PC-3 (cell line): ENCODE data around the gene DST.

ENCODE experiments used
- CTCF ChIP-seq: fragments of 300-600 bp; sonication (generic); conservative IDR thresholded peaks from 2 replicates; pipeline ENCODE4 v1.5.1; 2017; ENCODE audit warnings: antibody characterized with exemption, low read depth, mild to moderate bottlenecking, low read length
- EZH2 ChIP-seq: fragments of 300-600 bp; sonication (generic); IDR thresholded peaks from one replicate; pipeline ENCODE4 v1.6.1; 2017; ENCODE audit warnings: antibody characterized with exemption, mild to moderate bottlenecking, low read length; ENCODE audit not compliant: unreplicated experiment
- EZH2phosphoT487 ChIP-seq: fragments of 300-600 bp; sonication (generic); IDR thresholded peaks from 2 replicates; pipeline ENCODE4 v1.6.1; 2018; ENCODE audit warnings: mild to moderate bottlenecking, antibody characterized with exemption, low read length, borderline replicate concordance

DNA sequence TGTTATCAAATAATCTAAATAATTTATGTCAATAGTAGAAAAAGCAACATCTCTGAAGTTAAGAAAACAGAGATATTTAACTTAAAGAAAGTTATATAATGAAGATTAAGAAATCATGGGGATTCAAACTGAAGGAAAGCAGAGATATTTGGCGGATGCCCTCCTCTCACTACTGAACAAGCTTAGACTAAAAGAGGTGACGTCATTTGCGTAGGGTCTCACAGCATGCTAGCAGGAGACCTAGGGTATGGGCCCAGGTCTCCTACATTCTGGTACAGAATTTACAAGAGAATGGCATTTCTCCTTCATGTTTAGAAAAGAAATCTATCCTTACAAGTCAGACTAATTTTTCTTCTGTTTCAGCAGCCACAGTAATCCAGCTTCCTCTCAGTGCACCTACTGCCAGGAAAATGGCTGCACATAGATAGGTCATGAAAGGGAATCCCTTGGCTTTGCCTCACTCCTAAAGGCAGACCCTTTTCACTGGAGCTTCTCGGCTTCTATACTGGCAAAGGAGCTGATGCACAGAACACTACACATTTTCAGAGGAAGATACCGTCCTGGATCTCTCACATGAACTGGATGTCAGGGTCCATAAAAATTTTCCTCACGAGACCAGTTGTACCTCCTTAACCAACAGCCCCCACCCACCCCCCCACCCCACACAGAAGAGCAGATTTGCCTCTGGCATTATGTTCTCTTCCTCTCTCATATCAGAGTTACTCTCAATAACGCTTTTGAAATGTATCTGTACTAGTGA lies 41.8 kb upstream of the DST start:
- TF ChIP-seq CTCF (no peak), EZH2 (no peak), EZH2phosphoT487 (no peak)
